Activated naive CD4-positive, alpha-beta T cell treated with anti-CD3 and anti-CD28 coated beads, Interleukin-2, amount 50 U/mL, for 24 hours (primary cell): ENCODE results near the gene CLEC4G.
A peak's percentile ranks its signal among the peaks of the same experiment; 100 is the strongest.

Experiments
- H3K27ac Mint-ChIP-seq: one replicate; pipeline ENCODE4 v1.8.0; 2021; ENCODE audit warnings: mild to moderate bottlenecking, mixed read lengths
- H3K27me3 Mint-ChIP-seq: one replicate; pipeline ENCODE4 v1.8.0; 2021; ENCODE audit warnings: mixed read lengths
- H3K36me3 Mint-ChIP-seq: one replicate; pipeline ENCODE4 v1.8.0; 2021; ENCODE audit warnings: mixed read lengths
- H3K4me1 Mint-ChIP-seq: one replicate; pipeline ENCODE4 v1.8.0; 2021; ENCODE audit warnings: mixed read lengths
- H3K4me3 Mint-ChIP-seq: one replicate; pipeline ENCODE4 v1.8.0; 2021; ENCODE audit warnings: mild to moderate bottlenecking, mixed read lengths
- H3K9me3 Mint-ChIP-seq: one replicate; pipeline ENCODE4 v1.8.0; 2021; ENCODE audit warnings: mixed read lengths

Gene CLEC4G

DNA sequence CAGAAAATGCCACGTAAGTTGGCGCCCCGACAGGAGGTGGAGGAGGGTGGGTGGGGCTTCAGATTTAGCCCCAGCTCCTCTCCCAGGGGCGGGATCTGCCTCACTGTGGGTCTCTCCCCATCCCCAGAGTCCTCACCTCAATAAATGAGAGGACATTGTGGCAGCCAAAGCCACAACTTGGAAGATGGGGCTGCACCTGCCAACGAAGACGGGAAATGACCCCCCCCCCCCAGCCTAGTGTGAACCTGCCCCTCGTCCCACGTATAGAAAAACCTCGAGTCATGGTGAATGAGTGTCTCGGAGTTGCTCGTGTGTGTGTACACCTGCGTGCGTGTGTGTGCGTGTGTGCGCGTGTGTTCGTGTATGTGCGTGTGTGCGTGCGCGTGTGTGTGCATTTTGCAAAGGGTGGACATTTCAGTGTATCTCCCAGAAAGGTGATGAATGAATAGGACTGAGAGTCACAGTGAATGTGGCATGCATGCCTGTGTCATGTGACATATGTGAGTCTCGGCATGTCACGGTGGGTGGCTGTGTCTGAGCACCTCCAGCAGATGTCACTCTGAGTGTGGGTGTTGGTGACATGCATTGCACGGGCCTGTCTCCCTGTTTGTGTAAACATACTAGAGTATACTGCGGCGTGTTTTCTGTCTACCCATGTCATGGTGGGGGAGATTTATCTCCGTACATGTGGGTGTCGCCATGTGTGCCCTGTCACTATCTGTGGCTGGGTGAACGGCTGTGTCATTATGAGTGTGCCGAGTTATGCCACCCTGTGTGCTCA is 52.7 kb downstream of the CLEC4G start:
- Mint-ChIP-seq H3K4me1 (peaks cover 55% of the 10 kb centered on the region), H3K4me3 (peak overlapping the region; percentile 56), H3K27me3 (peaks cover 8% of the 10 kb centered on the region), H3K27ac (peak overlapping the region; percentile 92), H3K9me3 (no peaks in the 10 kb centered on the region), H3K36me3 (no peaks in the 10 kb centered on the region)
